Thymus (tissue), 11 donors: Measurements from ENCODE around the gene HPCAL1. TPM values are rescaled to one million over a fixed set of nuclear protein-coding genes. Genes with fewer than 3 reads are reported as not detected.

Source experiments
- DNase-seq, 9 donors: peaks; one replicate each; pipeline ENCODE4 v3.0.0-alpha.2; 2013; ENCODE audit warnings: low spot score in 9 of 9, low read depth in 6 of 9, missing footprints in 1 of 9
- H3K27ac ChIP-seq, 2 donors: one replicate each; pipeline ENCODE4 v1.5.1; 2013; ENCODE audit warnings: control low read depth in 1 of 2, low read depth in 1 of 2, low read length in 1 of 2, mild to moderate bottlenecking in 1 of 2, moderate library complexity in 1 of 2
- H3K27me3 ChIP-seq, 2 donors: one replicate each; pipeline ENCODE4 v1.5.1; 2013; ENCODE audit warnings: low read length in 1 of 2; ENCODE audit not compliant: control insufficient read depth in 2 of 2, insufficient read depth in 1 of 2
- H3K36me3 ChIP-seq, 2 donors: one replicate each; pipeline ENCODE4 v1.5.1; 2013; ENCODE audit warnings: low read length in 1 of 2, mild to moderate bottlenecking in 1 of 2, moderate library complexity in 1 of 2; ENCODE audit not compliant: control insufficient read depth in 2 of 2, insufficient read depth in 2 of 2
- H3K4me1 ChIP-seq, 2 donors: one replicate each; pipeline ENCODE4 v1.5.1; 2013; ENCODE audit warnings: low read length in 2 of 2; ENCODE audit not compliant: control insufficient read depth in 2 of 2, insufficient read depth in 2 of 2
- H3K4me3 ChIP-seq, 2 donors: one replicate each; pipeline ENCODE4 v1.5.1; 2013; ENCODE audit warnings: low read length in 2 of 2, control low read depth in 1 of 2, mild to moderate bottlenecking in 1 of 2
- H3K9me3 ChIP-seq, 2 donors: one replicate each; pipeline ENCODE4 v1.5.1; 2013; ENCODE audit warnings: low read length in 1 of 2, mild to moderate bottlenecking in 1 of 2; ENCODE audit not compliant: control insufficient read depth in 2 of 2, insufficient read depth in 1 of 2
- WGBS: extraction: QIAGEN DNeasy Blood & Tissue Kit; methylation state at CpG from one replicate; pipeline ENCODE4 v1.1.7; 2013; 5-methylcytosine and 5-hydroxymethylcytosine counted together
- polyA plus RNA-seq: library from polyadenylated mRNA; stranded (reverse); fragments of 200-250 nt; gene quantifications from one replicate; pipeline ENCODE4 v1.2.3, GENCODE V29; 2013
- total RNA-seq: library from RNA; stranded (reverse); fragments of 120-200 nt; gene quantifications from one replicate; pipeline ENCODE4 v1.2.4, GENCODE V29; 2013
- donor health status: healthy.

The HPCAL1 gene
- total and polyA plus RNA-seq, 2 donors: 12.6 to 47.9 TPM

- Histone ChIP-seq H3K4me1 (peaks cover 0 to 11% of the 10 kb centered on the region in 2 donors), H3K27ac (no peak overlapping the region), H3K9me3 (peaks cover 0 to 1% of the 10 kb centered on the region in 2 donors), H3K27me3 (peaks cover 0 to 7% of the 10 kb centered on the region in 2 donors), H3K36me3 (no peaks in the 10 kb centered on the region), H3K4me3 (no peak overlapping the region)
- 89% methylated on average over 4 of the region's 4 CpGs for WGBS
- no peak for DNase-seq
These were observed 20.8 kb upstream of the HPCAL1 start for GRCh38 chr2:10281891-10282290.

- Histone ChIP-seq H3K4me3 (no peak overlapping the region), H3K27me3 (peaks cover 0 to 4% of the 10 kb centered on the region in 2 donors), H3K36me3 (no peaks in the 10 kb centered on the region), H3K9me3 (peaks cover 0 to 1% of the 10 kb centered on the region in 2 donors), H3K4me1 (peaks cover 0 to 11% of the 10 kb centered on the region in 2 donors), H3K27ac (no peak overlapping the region)
- DNase-seq: no peak
- WGBS: 96% methylated on average over 6 of the region's 6 CpGs
These were observed 20.0 kb upstream of the HPCAL1 start for GRCh38 chr2:10282611-10283105.

- DNase-seq: no peak
- H3K27me3 ChIP-seq: no peaks in the 10 kb centered on the region
- peaks cover 0 to 6% of the 10 kb centered on the region in 2 donors for H3K4me1 ChIP-seq
- H3K36me3 ChIP-seq: no peaks in the 10 kb centered on the region
- H3K4me3 ChIP-seq: no peak overlapping the region
- no peak overlapping the region for H3K27ac ChIP-seq
- 95% methylated on average over 16 of the region's 16 CpGs for WGBS
- H3K9me3 ChIP-seq: peaks cover 0 to 1% of the 10 kb centered on the region in 2 donors
These were observed 19.3 kb upstream of the HPCAL1 start for GRCh38 chr2:10283106-10284062.

- Histone ChIP-seq H3K4me1 (peaks cover 0 to 5% of the 10 kb centered on the region in 2 donors), H3K9me3 (peaks cover 0 to 1% of the 10 kb centered on the region in 2 donors), H3K4me3 (no peak overlapping the region), H3K36me3 (no peaks in the 10 kb centered on the region), H3K27ac (no peak overlapping the region), H3K27me3 (no peaks in the 10 kb centered on the region)
- no peak for DNase-seq
- 98% methylated on average over 16 of the region's 16 CpGs for WGBS
These were observed 18.4 kb upstream of the HPCAL1 start for GRCh38 chr2:10284108-10284870.

GRCh38 chr2:10285191-10285555 is 17.5 kb upstream of the HPCAL1 start:
- no peak for DNase-seq
- no peaks in the 10 kb centered on the region for H3K27me3 ChIP-seq
- H3K27ac ChIP-seq: no peak overlapping the region
- peaks cover 0 to 1% of the 10 kb centered on the region in 2 donors for H3K9me3 ChIP-seq
- peaks cover 0 to 5% of the 10 kb centered on the region in 2 donors for H3K4me1 ChIP-seq
- no peaks in the 10 kb centered on the region for H3K36me3 ChIP-seq
- no peak overlapping the region for H3K4me3 ChIP-seq
- WGBS: 42% methylated on average over 5 of the region's 5 CpGs

GRCh38 chr2:10285556-10286198 is 17.0 kb upstream of the HPCAL1 start:
- no peaks in the 10 kb centered on the region for H3K27me3 ChIP-seq
- no peak for DNase-seq
- H3K36me3 ChIP-seq: no peaks in the 10 kb centered on the region
- H3K4me1 ChIP-seq: peaks cover 0 to 5% of the 10 kb centered on the region in 2 donors
- H3K27ac ChIP-seq: no peak overlapping the region
- H3K4me3 ChIP-seq: no peak overlapping the region
- 66% methylated on average over 17 of the region's 17 CpGs for WGBS
- H3K9me3 ChIP-seq: peaks cover 0 to 1% of the 10 kb centered on the region in 2 donors

- DNase-seq: no peak
- WGBS: 94% methylated on average over 27 of the region's 27 CpGs
- H3K27ac ChIP-seq: no peak overlapping the region
These were observed 16.3 kb upstream of the HPCAL1 start for GRCh38 chr2:10286216-10287037.

GRCh38 chr2:10287761-10288160 is 14.9 kb upstream of the HPCAL1 start:
- 97% methylated on average over 7 of the region's 7 CpGs for WGBS
- Histone ChIP-seq H3K9me3 (peaks cover 0 to 1% of the 10 kb centered on the region in 2 donors), H3K4me3 (no peak overlapping the region), H3K36me3 (no peaks in the 10 kb centered on the region), H3K27ac (no peak overlapping the region), H3K27me3 (no peaks in the 10 kb centered on the region), H3K4me1 (peaks cover 0 to 5% of the 10 kb centered on the region in 2 donors)
- no peak for DNase-seq

More at GRCh38 chr2:10286216-10287037, 16.3 kb upstream of the HPCAL1 start:
- no peak overlapping the region for H3K4me3 ChIP-seq
- no peaks in the 10 kb centered on the region for H3K36me3 ChIP-seq
- H3K9me3 ChIP-seq: peaks cover 0 to 1% of the 10 kb centered on the region in 2 donors
- peaks cover 0 to 5% of the 10 kb centered on the region in 2 donors for H3K4me1 ChIP-seq
- H3K27me3 ChIP-seq: no peaks in the 10 kb centered on the region
